Calu3 (cell line): ENCODE measurements around the gene COL6A3. TPM values are rescaled to one million over a fixed set of nuclear protein-coding genes. Genes with fewer than 3 reads are reported as not detected.

ENCODE experiments used
- BruUV-seq: library from RNA; stranded (reverse); fragments of 400-500 nt; replicated peaks from 2 replicates; lab custom pipeline; 2021; lab: Mats Ljungman, UMichigan
- CTCF ChIA-PET: fragments of 300-600 bp; sonication (Branson Sonifier 250); formaldehyde crosslinking; loops from one replicate; lab custom pipeline; 2022; ENCODE audit warnings: antibody characterized with exemption; lab: Charles Lee
- DNase-seq: peaks from one replicate; pipeline ENCODE4 v3.0.0; 2022
- H3K27ac Mint-ChIP-seq: one replicate; pipeline ENCODE4 v1.8.0; 2022; ENCODE audit warnings: mixed read lengths; ENCODE audit not compliant: unreplicated experiment
- H3K27me3 Mint-ChIP-seq: one replicate; pipeline ENCODE4 v1.8.0; 2022; ENCODE audit warnings: mixed read lengths; ENCODE audit not compliant: unreplicated experiment
- H3K36me3 Mint-ChIP-seq: one replicate; pipeline ENCODE4 v1.8.0; 2022; ENCODE audit warnings: mild to moderate bottlenecking, moderate library complexity, mixed read lengths; ENCODE audit not compliant: insufficient read depth, unreplicated experiment
- H3K4me1 Mint-ChIP-seq: one replicate; pipeline ENCODE4 v1.8.0; 2022; ENCODE audit warnings: mild to moderate bottlenecking, low read depth, mixed read lengths; ENCODE audit not compliant: unreplicated experiment
- H3K4me3 Mint-ChIP-seq: one replicate; pipeline ENCODE4 v1.8.0; 2022; ENCODE audit warnings: mild to moderate bottlenecking, low read depth, moderate library complexity, mixed read lengths; ENCODE audit not compliant: unreplicated experiment
- H3K9me3 Mint-ChIP-seq: one replicate; pipeline ENCODE4 v1.8.0; 2022; ENCODE audit warnings: low read depth, mixed read lengths; ENCODE audit not compliant: unreplicated experiment
- CTCF ChIP-seq: fragments of 200-600 bp; IDR thresholded peaks from one replicate; pipeline ENCODE4 v1.8.0; 2022; ENCODE audit warnings: antibody characterized with exemption; ENCODE audit not compliant: unreplicated experiment
- intact Hi-C: fragments of 100-400 bp; cut with micrococcal nuclease; formaldehyde crosslinking; loops from one replicate; pipeline ENCODE4 v1.10.0; 2022; ENCODE audit not compliant: unreplicated experiment
- total RNA-seq: library from RNA; stranded (reverse); gene quantifications from 2 replicates; pipeline ENCODE4 v1.2.3, GENCODE V29; 2022

COL6A3 gene
- total RNA-seq, 1 experiment from 2014 or later, result 0.07 TPM

GRCh38 chr2:237452861-237453260, 38.9 kb upstream of the COL6A3 start:
- DNase-seq, result no peak
- Mint-ChIP-seq H3K9me3 (no peaks in the 10 kb centered on the region), H3K27ac (no peak overlapping the region), H3K36me3 (no peaks in the 10 kb centered on the region), H3K4me1 (peaks cover 12% of the 10 kb centered on the region), H3K4me3 (no peak overlapping the region), H3K27me3 (peaks cover 100% of the 10 kb centered on the region)
- CTCF ChIA-PET, result no interaction called here
- intact Hi-C loops, result no loop called here
- BruUV-seq, result no TSS peak
- TF ChIP-seq CTCF, result no peak

GRCh38 chr2:237451643-237452469, 37.9 kb upstream of the COL6A3 start:
- no peak overlapping the region for H3K4me3 Mint-ChIP-seq
- no TSS peak for BruUV-seq
- H3K9me3 Mint-ChIP-seq, result no peaks in the 10 kb centered on the region
- DNase-seq, result no peak
- H3K27ac Mint-ChIP-seq, result no peak overlapping the region
- intact Hi-C loops, result no loop called here
- H3K36me3 Mint-ChIP-seq, result no peaks in the 10 kb centered on the region
- CTCF ChIA-PET, result interaction anchor here (0.7 kb wide), 1 partner anchor 30 kb away, joined by 3 read pairs; no protein-coding TSS in a partner anchor
- peaks cover 12% of the 10 kb centered on the region for H3K4me1 Mint-ChIP-seq
- peaks cover 100% of the 10 kb centered on the region for H3K27me3 Mint-ChIP-seq
- no peak for TF ChIP-seq CTCF

GRCh38 chr2:237450583-237450982, 36.6 kb upstream of the COL6A3 start:
- Mint-ChIP-seq H3K27ac (no peak overlapping the region), H3K4me3 (no peak overlapping the region), H3K9me3 (no peaks in the 10 kb centered on the region), H3K4me1 (peaks cover 12% of the 10 kb centered on the region), H3K27me3 (peaks cover 94% of the 10 kb centered on the region), H3K36me3 (no peaks in the 10 kb centered on the region)
- BruUV-seq, result no TSS peak
- no peak for DNase-seq
- CTCF ChIA-PET, result interaction anchor here (0.7 kb wide), 1 partner anchor 29 kb away, joined by 3 read pairs; no protein-coding TSS in a partner anchor
- intact Hi-C loops, result no loop called here
- no peak for TF ChIP-seq CTCF

GRCh38 chr2:237450108-237450507, 36.1 kb upstream of the COL6A3 start:
- DNase-seq, result no peak
- Mint-ChIP-seq H3K4me1 (peaks cover 12% of the 10 kb centered on the region), H3K9me3 (no peaks in the 10 kb centered on the region), H3K4me3 (no peak overlapping the region), H3K27me3 (peaks cover 91% of the 10 kb centered on the region), H3K27ac (no peak overlapping the region), H3K36me3 (no peaks in the 10 kb centered on the region)
- TF ChIP-seq CTCF, result no peak
- CTCF ChIA-PET, result no interaction called here
- intact Hi-C loops, result no loop called here
- no TSS peak for BruUV-seq
